NCI-H2029 (cell line): ENCODE measurements around the gene ARL17B.
"Not testable (repeated sequence)": the region's sequence is repeated elsewhere in the genome, so short reads cannot be mapped to it uniquely, and the experiment has no call there.

Source experiments
- DNase-seq: peaks from one replicate; lab custom pipeline; 2025; lab: John Stamatoyannopoulos, UW

The ARL17B gene

DNA sequence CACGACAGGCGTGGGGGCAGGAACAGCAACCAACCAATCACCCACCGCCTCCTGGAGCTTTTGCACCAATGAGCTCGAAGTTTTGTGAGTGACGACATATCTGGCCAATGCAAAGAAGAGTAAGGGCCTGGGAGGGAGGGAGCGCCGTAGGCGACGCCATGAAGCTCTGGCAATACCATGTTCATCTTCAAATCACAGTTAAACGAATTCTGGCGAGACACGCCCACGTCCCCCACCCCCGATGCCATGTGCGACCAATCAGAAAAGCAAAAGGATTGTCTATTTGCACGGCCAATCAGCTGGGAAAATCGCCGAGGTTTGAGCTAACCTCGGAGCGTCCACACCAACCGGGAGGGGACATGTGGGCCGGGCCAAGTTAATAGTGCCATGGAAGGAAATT, at the start of gene ARL17B:
ARL17B (minus strand) TSS at position 12 of the 400 bp plus-strand sequence. CDS start 3,369 bp downstream, outside the sequence.
- DNase-seq, result not testable (repeated sequence)

DNA sequence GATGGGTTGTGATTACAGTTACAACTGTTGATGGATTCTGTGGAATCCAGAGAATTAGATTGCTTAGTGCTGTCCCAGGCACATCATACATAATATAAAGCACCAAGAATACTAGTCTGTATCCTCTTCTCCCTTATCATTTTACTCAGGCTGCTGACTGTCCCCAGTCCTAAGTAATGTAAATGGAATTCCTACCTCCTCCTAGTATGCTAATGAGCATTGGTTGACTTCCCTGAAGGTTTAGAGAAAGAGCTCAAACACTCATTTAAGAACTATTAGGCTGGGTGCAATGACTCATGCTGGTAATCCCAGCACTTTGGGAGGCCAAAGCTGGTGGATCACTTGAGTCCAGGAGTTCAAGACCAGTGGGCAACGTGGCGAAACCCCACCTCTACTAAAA, 48.3 kb upstream of the ARL17B start:
- not testable (repeated sequence) for DNase-seq

GRCh38 chr17:46407155-46407554, 45.6 kb upstream of the ARL17B start:
- not testable (repeated sequence) for DNase-seq

GRCh38 chr17:46401033-46401787, 39.6 kb upstream of the ARL17B start:
- not testable (repeated sequence) for DNase-seq

- DNase-seq, result not testable (repeated sequence)
Measured at GRCh38 chr17:46400543-46400942, 39.0 kb upstream of the ARL17B start.

DNA sequence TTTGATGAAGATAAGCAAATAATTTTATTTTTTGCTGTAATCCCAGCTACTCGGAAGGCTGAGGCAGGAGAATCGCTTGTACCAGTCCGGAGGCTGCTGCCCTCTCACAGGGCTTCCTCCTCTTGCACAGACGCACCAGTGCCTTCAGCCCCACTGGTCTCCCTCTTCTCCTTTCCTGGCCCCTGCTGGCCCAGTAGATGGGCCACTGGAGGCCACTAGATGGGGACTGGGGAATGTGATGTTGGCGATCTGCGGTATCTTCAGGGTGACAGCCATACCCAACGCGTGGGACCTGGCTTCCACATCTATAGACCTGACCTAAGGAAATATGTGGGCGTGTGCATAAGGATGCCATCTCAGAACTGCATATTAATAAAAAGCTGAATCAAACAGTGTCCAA, 38.4 kb upstream of the ARL17B start:
- not testable (repeated sequence) for DNase-seq

DNA sequence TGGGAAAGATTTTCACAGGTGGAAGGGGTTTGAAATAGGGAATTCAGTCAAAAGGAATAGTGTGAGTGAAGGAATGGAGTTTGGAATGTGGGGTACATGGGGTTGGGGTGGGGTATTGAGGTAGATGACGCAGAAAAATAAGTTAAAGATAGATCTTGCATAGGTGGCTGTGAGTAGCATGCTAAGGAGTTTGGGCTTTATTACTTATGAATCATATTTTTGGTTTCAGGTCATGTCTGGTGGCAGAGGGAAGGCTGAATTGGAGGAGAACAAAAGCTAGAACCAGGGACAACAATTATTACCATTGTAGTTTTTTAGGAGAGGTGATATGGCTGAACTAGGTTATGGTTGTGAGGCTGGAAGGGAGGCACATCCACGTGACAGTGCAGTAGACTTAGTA, 34.7 kb upstream of the ARL17B start:
- not testable (repeated sequence) for DNase-seq

DNA sequence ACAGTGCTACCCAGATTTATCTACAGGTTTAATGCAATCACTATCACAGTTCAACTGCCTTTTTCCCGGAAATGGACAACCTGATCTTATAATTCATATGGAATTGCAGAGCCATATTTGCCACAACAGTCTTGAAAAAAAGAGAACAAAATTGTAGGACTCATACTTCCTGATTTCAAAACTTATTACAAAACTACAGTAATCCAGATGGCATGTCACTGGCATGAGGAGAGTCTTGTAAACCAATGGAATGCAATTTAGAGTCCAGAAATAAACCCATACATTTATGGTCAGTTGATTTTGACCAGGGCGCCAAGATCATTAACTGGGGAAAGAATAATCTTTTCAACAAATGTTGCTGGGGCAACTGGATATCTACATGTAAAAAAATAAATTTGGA, 32.1 kb upstream of the ARL17B start:
- DNase-seq, result not testable (repeated sequence)

DNA sequence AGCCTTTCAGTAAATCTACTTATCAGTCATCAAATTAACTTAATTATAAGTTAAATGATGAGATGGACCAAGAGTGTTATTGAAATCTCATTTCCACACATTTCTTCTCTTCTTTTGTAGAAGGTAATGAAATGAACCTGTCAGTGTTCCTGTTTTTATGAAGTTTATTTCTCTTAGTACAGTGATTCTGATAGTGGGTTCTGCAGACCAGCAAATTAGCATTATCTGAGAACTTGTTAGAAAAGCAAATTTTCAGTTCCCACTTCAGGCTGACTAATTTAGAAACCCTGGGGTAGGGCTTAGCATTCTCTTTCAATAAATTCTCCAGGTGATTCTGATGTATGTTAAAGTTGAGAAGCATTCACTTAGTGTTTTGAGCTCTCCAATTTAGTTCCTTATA, 23.9 kb upstream of the ARL17B start:
- not testable (repeated sequence) for DNase-seq

- DNase-seq, result not testable (repeated sequence)
Measured at GRCh38 chr17:46383118-46383517, 21.6 kb upstream of the ARL17B start.

DNA sequence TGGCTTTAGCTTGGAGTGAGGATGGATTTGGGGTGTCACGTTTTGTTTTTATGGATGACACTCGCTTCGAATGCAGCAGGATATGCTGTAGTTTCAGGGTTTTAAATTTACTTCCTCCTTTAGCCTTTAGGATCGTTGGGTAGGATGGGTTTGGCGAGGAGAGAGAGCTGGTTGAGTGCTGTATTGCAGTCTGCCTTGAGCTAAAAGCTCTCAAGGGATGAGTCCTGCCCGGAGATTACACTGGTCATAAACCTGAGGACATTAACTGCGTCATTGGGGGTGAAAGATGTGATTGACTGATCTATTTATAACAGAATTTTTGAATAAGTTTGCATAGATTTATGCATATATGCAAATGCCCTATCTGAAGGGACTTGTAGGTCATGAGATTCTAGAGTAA, 11.9 kb upstream of the ARL17B start:
- not testable (repeated sequence) for DNase-seq

GRCh38 chr17:46372236-46373229, 11.0 kb upstream of the ARL17B start:
- not testable (repeated sequence) for DNase-seq

- not testable (repeated sequence) for DNase-seq
Measured at GRCh38 chr17:46367520-46367919, 6.0 kb upstream of the ARL17B start.

DNA sequence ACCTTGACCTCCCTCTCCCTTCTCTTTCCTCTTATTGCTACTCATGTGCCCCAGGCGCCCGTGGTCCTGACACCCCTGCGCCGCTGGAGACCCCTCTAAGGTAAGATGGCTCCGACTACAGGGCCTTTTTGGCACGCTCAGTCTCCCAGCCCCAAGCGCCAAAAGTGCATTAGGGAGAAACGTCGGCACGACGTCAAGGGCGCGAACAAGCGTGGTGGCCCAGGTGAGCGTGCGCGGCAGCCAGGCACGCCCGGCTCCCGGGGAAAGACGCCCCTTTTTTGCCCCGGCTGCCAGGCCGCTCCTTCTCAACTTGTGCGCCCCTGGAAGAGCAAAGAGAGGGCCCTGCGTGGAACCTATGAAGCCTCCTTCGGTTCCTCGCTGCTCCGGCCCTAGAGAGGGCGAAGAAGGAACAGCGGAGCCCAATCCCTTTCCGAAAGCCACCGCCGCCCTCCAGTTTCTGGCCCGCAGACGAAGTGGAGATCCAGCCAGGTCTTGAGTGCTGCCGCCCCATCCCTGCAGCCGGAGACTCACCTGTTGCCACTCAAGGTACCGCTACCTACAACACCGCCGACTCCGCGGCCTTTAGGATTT, 326 bp downstream of the ARL17B start:
- not testable (repeated sequence) for DNase-seq

- not testable (repeated sequence) for DNase-seq
Measured at GRCh38 chr17:46353856-46354255, 7.7 kb downstream of the ARL17B start.

DNA sequence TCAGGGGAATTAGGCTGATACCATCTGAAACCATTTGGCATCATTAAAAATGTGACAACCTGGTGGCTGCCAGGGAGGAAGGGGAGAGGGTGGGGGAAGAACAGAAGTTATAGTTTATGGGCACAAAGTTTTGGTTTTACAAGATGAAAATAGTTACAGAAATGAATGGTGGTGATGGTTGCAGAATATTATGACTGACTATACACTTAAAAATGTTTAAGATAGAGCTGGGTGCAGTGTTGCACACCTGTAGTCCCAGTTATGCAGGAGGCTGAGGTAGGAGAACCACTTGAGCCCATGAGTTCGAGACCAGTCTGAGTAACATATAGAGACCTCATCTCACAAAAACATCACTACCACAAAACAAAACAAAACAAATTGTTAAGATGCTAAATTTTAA, 12.5 kb downstream of the ARL17B start:
- DNase-seq, result not testable (repeated sequence)

GRCh38 chr17:46348345-46348744, 13.2 kb downstream of the ARL17B start:
- not testable (repeated sequence) for DNase-seq

- not testable (repeated sequence) for DNase-seq
Measured at GRCh38 chr17:46342131-46342530, 19.4 kb downstream of the ARL17B start.

GRCh38 chr17:46341220-46341619, 20.3 kb downstream of the ARL17B start:
- not testable (repeated sequence) for DNase-seq

DNA sequence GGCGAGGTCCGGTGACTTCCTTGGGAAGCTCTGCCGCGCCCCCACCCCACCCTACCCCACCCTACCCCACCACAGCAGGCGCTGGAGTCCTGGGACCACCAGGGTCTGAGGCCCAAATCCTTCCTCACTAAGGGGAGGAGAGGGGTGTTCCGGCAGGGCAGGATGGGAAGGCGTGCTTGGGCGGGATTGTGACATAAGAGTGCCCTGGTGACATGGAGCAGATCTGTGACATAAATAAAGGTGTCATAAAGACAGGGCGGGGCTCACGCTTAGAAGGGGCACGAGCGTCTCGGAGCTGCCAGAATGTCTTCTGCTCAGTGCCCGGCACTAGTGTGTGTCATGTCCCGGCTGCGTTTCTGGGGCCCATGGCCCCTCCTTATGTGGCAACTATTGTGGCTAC, 66.7 kb downstream of the ARL17B start, which contains the start of gene LRRC37A:
LRRC37A (plus strand) TSS at position 301 of the 400 bp plus-strand sequence; CDS start at position 304, 3 bp downstream.
- DNase-seq, result not testable (repeated sequence)

DNA sequence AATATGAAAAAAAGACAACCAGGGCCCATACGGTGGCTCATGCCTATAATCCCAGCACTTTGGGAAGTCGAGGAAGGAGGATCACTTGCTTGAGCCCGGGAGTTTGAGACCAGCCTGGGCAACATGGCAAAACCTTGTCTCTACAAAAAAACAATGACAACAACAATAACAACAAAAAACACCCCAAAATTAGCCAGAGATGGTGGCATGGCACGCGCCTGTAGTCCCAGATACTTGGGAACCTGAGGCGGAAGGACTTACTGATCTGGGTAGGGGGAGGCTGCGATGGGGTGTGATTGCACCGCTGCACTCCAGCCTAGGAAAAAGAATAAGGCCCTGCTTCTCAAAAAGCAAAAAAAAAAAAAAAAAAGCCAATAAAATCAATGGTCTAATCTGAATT, 69.9 kb downstream of the ARL17B start:
- DNase-seq, result not testable (repeated sequence)
